HG02981 (cell line): ENCODE measurements around the gene KLRK1.
"Not testable (repeated sequence)": the region's sequence is repeated elsewhere in the genome, so short reads cannot be mapped to it uniquely, and the experiment has no call there.

Experiments used
- ATAC-seq: cut with Tn5 transposase; IDR thresholded peaks from one replicate; pipeline ENCODE4 v1.9.1; 2021; ENCODE audit warnings: mild to moderate bottlenecking, moderate library complexity; ENCODE audit not compliant: unreplicated experiment

KLRK1 gene

DNA sequence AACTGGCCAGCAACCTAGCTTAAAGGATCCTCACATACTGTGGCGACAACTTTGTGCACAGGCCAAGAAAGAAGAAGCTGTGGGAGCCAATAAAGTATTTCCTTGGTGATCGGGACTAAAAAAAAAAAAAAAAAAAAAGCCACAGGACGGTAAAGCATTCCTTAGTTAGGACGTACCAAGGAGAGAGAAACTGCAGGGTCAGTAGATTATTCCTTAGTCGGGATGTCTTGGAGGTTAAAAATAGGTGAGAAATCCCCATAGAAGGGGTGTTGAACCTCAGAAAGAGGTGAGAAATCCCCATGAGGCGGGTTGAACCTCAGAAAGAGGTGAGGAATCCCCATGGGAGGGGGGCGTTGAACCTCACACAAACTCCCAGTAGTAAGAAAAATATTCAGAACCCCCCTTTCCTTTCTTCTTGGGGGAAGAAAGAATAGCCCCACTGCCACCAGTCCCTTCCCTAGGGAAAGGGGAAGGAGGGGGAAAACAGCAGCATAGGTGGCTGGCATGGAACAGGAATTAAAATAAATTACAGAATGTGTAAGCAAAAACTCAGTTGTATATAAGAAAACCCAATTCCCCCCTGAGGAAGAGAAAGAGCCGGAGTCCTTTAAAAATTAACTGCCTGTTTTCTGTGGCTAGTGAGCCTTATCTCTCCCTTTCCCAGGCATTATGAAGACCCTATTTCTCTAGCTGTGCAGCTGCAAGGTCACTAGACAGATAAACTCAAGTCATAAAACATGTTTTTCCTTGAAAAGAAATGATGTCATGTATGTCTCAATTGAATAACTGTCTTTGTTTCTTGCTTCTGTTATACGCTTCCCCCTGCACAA is 26.8 kb downstream of the KLRK1 start:
- ATAC-seq: no peak

DNA sequence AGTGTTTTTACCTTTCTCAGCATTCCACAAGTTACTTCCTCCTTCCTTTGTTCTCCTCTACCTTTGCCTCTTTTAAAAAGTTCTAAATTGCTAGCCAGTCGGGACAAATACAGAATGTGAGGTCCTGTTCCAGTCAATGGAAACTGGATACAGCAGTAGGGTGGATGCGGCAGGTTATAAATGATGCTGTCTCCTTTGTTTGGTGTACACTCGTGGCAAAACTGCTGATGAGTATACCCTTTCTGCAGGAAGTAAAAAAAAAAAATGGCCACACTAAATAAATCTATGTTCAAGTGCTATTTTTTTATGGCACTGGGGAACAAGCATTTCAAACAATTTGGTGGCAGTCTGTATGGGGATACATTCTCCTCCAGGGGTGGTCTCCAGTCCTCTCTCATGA is 27.5 kb downstream of the KLRK1 start:
- ATAC-seq: no peak

DNA sequence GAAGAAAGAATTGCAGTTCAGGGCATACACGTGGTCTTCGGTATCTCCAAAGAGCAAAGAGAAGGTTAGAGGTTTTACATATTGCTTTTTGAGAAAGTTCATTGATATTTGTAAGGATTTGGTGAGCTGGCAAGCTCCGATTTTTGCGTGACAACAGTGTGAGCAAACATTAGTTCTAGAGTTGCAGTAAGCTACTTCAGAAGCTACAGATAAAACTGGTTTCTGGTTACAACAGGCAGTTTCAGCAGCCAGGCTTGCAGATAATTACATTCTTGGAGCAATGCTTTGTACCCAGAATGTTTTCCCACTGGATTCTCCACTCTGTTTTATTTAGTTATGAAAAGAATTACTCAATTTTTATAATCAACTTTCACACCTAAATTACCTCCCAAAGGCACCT is 28.2 kb downstream of the KLRK1 start:
- ATAC-seq: no peak

DNA sequence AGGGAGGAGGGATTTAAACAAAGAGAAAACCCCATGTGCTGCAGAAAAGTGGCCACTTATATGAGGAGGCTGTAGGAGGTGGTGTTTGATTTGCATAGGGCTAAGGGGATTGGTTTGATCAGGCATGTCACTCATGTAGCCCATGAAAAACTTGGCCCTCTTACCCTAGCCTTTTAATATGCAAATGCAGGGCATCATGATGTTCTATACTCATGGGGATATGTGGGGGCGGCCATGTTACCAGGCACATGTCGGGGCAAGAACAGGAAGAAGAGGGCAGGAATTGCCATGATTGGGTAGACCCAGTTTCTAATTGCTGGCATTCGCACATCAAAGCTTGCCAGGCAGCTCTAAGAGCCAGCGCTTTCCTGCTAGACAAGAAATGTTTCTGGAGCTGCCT is 28.8 kb downstream of the KLRK1 start:
- ATAC-seq: no peak

DNA sequence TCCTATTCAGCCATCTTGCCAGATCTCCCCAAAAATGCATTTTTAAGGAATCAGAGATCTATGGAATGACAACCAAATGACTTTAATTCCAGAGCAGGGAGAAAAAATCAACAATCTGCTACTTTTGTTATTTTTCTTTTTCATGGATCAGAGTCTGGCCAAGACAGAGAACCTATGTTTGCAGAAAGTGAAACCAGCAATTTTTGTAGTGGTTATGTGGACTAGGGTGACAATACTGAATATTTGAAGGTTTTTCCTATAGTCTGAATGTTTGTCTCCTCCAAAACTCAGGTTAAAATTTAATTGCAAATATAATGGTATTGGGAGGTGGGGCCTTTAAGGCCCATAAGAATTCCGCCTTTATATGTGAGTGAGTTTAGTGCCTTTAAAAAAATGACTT is 30.9 kb downstream of the KLRK1 start:
- no peak for ATAC-seq

DNA sequence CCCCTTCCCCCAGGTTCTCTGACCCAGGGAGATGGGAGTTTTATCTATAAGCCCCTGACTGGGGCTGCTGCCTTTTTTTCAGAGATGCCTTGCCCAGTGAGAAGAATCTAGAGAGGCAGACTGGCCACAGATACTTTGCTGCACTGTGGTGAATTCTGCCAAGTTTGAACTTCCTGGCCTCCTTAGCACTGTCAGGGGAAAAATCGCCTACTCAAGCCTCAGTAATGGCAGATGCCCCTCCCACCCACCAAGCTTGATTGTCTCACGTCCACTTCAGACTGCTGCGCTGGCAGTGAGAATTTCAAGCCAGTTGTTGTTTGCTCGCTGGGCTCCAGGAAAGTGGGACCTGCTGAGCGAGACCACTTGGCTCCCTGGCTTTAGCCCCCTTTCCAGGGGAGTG is 31.7 kb downstream of the KLRK1 start:
- no peak for ATAC-seq

DNA sequence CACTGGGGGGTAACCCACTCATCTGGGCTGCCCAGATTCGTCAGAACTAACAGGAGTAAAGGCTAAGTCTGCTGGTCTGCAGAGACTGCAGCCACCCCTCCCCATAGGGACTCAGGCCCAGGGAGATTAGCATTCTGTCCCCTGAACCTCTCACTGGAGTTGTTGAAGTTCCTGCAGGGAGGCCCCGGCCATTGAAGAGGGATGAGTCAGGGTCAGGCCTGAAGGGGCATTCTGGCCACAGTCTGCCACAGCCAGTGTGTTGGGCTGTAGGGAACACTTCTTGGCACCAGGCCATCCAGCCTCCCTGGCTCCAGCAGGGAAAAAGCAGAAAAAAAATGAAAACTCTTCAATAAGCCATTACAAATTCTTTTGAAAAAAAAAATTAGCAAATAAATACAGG is 35.3 kb downstream of the KLRK1 start:
- ATAC-seq: no peak

DNA sequence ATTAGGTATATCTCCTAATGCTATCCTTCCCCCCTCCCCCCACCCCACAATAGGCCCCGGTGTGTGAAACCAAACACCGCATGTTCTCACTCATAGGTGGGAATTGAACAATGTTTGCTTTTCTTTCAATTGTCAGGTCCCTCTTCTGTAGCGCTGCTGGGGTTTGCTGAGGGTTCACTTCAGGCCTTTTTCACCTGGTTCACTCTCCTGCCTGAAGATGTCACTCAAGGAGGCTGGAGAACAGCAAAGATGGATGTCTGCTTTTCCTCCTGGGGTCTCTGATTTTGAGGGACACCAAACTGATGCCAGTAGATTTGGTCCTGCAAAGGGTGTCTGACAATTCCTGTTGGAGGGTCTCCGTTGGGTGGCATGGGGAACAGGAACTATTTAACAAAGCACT is 35.8 kb downstream of the KLRK1 start:
- ATAC-seq: no peak

DNA sequence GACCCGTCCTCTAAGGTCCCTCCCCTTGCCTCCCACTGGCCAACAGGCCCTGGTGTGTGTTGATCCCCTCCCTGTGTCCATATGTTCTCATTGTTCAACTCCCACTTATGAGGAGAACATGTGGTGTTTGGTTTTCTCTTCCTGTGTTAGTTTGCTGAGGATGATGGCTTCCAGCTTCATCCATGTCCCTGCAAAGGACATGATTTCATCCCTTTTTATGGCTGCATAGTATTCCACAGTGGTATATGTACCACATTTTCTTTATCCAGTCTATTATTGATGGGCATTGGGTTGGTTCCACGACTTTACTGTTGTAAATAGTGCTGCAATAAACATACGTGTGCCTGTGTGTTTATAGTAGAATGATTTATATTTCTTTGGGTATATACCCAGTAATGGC is 38.4 kb downstream of the KLRK1 start:
- not testable (repeated sequence) for ATAC-seq

DNA sequence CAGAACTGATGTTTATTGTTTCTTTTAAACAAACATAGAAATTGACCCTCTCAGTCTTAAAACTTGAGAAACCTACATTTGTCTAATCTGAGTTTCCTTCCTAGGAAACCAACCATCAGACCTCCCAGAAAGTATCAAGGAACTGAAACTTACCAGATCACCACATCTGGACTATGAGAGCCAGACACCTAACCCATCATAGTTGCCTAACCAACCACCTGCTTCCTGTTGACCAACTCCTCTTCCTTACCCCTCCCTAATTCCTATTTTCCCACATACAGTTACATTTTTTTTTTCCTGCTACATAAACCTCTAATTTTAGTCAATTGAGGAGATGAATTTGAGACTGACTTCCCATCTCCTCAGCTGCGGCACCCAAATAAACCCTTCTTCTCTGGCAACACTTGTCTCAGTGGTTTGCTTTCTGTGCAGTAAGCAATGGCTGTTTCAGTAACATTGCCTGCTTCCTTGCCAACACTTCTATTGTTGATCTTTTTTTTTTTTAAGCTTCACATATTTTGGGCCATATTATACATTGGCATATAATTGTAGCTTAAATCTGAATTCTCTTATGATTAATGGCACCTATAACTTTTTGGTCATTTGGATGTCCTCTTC is 47.8 kb downstream of the KLRK1 start:
- no peak for ATAC-seq

DNA sequence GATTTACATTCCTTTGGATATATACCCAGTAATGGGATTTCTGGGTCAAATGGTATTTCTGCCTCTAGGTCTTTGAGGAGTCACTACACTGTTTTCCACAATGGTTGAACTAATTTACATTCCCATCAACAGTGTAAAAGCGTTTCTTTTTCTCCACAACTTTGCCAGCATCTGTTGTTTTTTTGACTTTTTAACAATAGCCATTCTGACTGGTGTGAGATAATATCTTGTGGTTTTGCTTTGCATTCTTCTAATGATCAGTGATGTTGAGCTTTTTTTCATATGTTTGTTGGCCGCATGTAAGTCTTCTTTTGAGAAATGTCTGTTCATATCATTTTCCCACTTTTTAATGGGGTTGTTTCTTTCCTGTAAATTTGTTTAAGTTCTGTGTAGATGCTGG is 48.9 kb downstream of the KLRK1 start:
- ATAC-seq: not testable (repeated sequence)

DNA sequence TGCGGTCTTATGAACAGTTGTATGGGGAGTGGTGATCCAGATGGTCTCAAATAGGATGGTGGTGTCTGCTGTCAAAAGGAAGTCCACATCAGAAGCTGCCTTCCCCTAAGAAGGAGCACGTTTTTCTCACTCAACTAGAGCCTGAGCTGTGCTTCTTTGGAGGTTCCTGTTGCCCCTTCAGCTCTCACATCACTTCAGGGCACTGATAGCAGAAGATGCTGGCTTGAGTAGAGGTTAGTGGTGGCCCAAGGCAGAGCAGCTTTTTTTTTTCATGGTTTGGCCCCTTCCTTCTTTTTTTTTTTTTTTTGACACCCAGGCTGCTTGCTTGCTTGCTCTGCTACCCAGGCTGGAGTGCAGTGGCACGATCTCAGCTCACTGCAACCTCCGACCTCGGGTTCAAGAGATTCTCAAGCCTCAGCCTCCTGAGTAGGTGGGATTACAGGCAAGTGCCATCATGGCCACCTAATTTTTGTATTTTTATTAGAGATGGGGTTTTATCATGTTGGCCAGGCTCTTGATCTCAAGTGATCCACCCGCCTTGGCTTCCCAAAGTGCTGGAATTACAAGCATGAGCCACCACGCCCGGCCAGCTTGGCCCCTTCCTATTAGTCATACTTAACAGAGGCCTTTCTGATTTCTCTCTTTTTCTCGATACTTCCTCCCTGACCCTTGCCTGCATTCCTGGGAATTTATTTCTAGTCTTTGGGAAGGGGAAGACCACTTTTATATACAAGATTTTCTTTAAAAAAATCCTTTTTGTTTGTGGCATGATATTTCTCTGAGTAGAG is 50.6 kb downstream of the KLRK1 start:
- no peak for ATAC-seq

DNA sequence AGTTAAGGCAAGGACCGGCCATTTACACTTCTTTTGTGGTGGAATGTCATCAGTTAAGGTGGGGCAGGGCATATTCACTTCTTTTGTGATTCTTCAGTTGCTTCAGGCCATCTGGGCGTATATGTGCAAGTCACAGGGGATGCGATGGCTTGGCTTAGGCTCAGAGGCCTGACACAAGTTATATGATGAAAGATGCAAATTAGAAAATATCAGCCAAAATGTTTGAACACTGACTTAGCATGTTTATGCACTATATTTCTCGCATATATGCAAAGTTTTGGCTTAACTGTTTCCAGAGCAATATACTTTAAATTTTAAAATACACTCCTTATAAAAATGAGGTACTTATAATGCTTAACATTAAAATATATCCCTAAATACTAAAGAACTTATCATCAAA is 51.4 kb downstream of the KLRK1 start:
- ATAC-seq: not testable (repeated sequence)

DNA sequence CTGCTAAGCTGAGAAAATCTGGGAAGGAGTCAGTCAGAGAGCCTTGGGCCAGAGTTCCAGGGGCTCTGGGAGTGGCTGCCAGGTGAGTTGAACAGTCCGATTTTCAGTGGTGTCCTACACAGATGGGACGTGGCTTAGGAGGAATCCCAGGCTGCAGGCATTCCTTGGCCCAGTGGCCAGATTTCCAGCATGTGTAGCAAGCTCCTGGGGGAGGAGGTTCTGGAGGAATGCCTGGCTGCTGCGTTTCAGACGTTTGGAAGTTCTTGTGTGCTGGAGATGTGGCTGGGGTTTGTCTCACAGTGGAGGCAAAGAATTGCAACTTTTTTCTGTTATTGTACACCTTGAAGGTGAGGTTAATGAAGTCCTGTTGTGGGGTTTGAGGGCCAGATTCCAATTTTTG is 53.6 kb downstream of the KLRK1 start:
- not testable (repeated sequence) for ATAC-seq

DNA sequence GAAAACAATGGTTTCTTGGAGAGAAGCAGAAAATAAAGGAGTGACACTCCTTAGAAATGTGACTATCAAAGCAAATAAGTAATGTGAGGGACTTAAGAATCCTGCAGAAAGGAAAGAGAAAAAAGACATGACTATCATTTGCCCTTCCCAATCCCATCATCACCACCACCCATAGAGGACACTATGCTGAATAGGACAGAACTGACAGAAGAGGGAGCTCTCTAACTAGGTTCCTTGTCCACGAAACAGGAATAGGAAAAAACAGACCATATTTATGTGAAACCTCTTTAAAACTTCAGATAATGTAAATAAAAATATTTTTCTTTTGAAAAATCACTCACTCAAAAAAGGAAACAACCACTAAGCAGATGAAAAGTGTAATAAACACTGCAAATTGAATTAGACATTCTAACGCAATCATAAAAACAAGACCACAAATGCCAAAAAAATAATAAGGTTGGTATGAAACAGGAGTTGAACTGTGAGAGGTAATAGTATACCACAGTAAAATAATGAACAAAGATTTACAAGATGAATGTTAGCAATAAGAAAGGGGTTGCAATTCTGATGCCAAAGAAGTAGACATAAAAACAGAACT is 58.1 kb downstream of the KLRK1 start:
- no peak for ATAC-seq

DNA sequence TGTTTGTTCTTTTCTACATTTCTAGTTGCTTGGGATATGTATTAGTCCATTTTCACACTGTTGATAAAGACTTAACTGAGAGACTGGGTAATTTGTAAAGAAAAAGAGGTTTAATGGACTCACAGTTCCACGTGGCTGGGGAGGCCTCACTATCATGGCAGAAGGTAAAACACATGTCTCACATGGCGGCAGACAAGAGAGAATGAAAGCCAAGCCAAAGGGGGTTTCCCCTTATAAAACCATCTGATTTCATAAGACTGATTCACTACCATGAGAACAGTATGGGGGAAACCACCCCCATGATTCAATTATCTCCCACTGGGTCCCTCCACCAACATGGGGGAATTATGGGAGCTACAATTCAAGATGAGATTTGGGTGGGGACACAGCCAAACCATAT is 61.1 kb downstream of the KLRK1 start:
- ATAC-seq: not testable (repeated sequence)
